Posterior cingulate gyrus (tissue), 11 donors: ENCODE measurements around the gene CCDC92.

Experiments used
- DNase-seq, 10 donors: peaks; one replicate each; pipeline versions ENCODE4 v3.0.0 to v3.0.0-alpha.2; 2020 to 2021; ENCODE audit warnings: mixed read lengths in 3 of 10
- intact Hi-C: fragments of 100-400 bp; cut with DNase I; formaldehyde crosslinking; loops from one replicate; pipeline ENCODE4 v1.15.1; 2023

The CCDC92 gene

GRCh38 chr12:124002654-124003053, 30.0 kb upstream of the CCDC92 start:
- intact Hi-C loops, result no loop called here
- DNase-seq, result no peak

GRCh38 chr12:124002021-124002644, 29.5 kb upstream of the CCDC92 start:
- intact Hi-C loops, result no loop called here
- no peak for DNase-seq

DNA sequence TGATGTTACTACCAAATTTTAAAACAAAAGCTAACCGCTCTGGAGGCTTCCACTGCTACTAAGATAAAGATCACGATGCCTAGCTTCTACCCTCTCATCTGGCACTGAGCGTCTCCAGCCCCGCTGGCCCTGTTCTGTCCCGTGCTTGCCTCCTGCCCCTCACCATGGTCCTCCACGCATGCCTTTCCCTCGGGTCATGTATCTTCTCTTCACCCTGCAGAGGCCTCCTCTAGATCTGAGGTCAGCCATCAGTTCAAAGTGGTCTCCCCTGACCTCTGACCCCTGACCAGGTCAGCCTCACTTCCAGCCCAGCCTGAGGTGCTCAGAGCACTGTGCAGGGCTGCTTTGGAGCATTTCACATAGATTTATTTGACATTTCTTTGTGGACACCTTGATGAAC, 28.7 kb upstream of the CCDC92 start:
- intact Hi-C loops, result no loop called here
- no peak for DNase-seq

GRCh38 chr12:124000111-124000510, 27.5 kb upstream of the CCDC92 start:
- no peak for DNase-seq
- intact Hi-C loops, result no loop called here

DNA sequence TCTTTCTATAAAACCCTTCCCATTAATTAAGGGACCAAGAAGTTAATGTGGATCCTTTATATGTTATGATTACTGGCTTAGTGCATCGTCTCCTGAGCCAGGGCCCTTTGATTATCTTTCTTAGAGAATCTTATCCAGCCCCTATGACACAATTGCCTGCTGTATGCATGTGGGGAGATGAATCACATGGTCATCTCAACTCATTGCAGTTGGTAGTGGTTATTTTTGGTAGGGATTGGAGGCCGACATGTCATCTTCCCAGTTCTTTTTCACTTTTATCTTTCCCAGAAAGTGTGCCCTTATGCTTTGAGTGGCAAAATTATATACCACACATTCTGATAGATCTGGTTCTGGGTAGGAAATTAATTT, 26.3 kb upstream of the CCDC92 start:
- intact Hi-C loops, result loop anchor here (5.0 kb wide), 1 partner anchor 33 kb away; no protein-coding TSS in a partner anchor
- DNase-seq, result no peak

DNA sequence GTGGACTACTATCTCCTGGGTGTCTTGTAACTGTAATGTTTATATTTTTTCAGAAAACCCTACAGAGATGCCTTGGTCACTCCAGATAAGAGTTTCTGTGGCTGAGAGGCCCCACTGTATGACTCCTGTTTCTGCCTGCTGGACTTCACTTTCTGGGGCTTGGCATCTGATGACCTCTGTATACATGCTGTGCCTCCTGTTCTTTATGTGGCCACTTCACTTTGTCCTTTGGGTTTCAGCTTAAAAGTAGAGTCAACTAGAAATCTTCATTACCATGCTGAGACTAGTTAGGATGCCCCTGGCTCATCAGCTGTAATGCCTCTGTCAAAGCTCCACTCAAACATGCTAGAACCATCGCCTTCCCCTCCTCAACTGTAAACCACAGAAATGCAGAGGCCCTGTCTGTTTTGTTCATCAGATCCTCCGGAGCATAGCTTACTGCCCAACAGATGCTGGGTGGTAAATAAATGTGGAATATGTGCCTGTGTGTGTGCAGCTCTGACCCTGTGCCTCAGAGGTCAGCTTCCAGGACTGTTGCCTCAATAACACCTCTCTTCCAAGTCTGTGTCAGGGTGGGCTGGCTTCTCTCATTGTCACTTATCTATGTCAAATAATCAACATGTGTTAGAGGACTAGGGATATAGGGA, 25.8 kb upstream of the CCDC92 start:
- intact Hi-C loops, result loop anchor here (5.0 kb wide), 1 partner anchor 34 kb away; no protein-coding TSS in a partner anchor
- no peak for DNase-seq

- intact Hi-C loops, result loop anchor here (5.0 kb wide), 1 partner anchor 34 kb away; no protein-coding TSS in a partner anchor
These were observed 25.3 kb upstream of the CCDC92 start for GRCh38 chr12:123997908-123998307.

GRCh38 chr12:123997033-123997822, 24.6 kb upstream of the CCDC92 start:
- no peak for DNase-seq
- intact Hi-C loops, result loop anchor here (5.0 kb wide), 1 partner anchor 35 kb away; no protein-coding TSS in a partner anchor

More at GRCh38 chr12:123997908-123998307, 25.3 kb upstream of the CCDC92 start:
- no peak for DNase-seq

DNA sequence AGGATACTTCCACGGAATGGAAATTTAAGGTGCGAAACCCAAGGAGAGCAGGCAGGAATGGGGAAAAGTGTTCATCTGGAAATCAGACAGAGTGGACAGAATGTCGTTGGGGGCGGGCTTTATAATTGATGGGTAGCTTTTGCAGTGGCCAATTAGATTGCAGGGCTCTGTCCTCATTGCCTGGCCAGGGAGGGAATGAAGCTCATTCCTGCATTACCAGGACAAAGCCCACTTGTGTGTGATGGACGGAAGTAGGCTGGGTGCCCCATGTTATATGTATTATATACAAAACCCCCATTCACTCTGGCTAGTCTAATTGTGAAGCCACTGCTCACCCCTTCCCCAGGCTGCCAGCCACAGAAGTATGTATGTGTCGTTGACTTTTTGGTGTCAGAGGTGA, 23.9 kb upstream of the CCDC92 start:
- intact Hi-C loops, result loop anchor here (5.0 kb wide), 1 partner anchor 36 kb away; no protein-coding TSS in a partner anchor
- peak in 7 of 10 donors; percentile 21 to 93 (median 56) for DNase-seq

DNA sequence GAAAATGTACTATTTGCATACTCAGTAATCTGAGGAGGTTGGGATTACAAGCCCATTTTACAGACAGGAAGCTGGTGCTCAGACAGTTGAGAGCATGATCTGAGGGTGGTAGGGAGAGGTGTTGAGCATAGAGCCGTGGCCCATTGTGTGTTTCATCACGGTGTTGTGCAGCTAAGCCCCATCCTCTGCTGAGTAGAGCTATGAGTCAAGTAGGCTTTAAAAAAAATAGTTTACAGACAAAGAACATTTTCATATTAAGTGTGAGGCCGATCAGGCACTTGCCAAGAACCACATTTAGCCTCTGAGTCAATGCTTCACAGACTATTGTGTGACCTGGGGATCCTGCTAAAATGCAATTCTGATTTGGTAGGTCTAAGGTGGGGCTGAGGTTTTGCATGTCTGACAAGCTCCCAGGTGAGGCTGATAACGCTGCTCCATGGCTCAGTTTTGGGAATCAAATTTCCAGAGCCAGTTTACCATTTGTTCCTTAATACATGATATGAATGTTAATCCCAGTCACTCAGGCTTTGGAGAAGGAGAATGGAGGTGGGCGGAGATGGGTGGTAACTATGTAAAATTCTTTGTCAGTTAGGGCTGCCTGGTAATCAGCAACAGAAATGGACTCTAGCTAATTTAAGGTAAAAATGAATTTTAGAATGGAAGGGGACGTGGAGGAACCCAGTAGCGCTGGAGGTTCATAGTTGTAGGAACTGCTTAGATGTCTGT, 22.6 kb upstream of the CCDC92 start:
- intact Hi-C loops, result loop anchor here (5.0 kb wide), 1 partner anchor 37 kb away; no protein-coding TSS in a partner anchor
- no peak for DNase-seq

DNA sequence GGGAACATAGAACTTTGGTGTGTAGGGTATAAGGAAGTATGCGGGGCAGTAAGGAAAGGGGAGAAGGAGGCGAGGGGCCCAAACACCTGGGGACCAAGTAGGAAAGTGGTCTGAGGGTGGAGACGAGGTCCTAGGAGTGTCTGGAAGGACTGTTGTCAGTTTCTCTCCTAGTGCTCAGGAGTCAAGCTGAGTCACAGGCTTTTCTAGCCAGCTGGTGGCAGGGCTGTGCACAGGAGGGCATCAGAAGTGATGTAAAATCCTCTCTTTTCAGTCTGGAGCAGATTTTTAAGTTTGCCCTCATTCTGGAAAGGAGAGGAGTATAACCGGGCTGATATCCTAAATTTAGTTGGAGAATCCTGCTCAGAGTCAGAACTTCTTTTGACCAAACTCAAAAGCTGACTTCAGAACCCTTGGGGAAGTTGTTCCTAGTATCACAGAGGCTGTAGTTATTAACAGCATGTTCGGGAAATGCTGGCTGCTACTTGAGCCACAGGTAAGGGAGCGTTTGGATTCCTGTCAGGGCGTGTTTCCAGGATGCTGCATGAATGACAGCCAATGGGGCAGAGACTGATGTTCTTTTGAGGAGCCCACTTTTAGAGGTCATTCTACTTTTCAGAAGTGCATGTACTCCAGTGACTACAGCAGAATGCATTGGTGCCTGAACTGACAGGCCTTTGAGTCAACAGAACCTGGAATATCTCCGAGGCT, 19.6 kb upstream of the CCDC92 start:
- DNase-seq, result no peak
- intact Hi-C loops, result no loop called here

- no peak for DNase-seq
- intact Hi-C loops, result no loop called here
These were observed 18.8 kb upstream of the CCDC92 start for GRCh38 chr12:123991372-123991951.

- DNase-seq, result no peak
- intact Hi-C loops, result no loop called here
These were observed 17.9 kb upstream of the CCDC92 start for GRCh38 chr12:123990511-123990910.

GRCh38 chr12:123989753-123990152, 17.1 kb upstream of the CCDC92 start:
- intact Hi-C loops, result no loop called here
- no peak for DNase-seq

GRCh38 chr12:123989168-123989567, 16.5 kb upstream of the CCDC92 start:
- DNase-seq, result no peak
- intact Hi-C loops, result no loop called here

- intact Hi-C loops, result no loop called here
- no peak for DNase-seq
These were observed 14.4 kb upstream of the CCDC92 start for GRCh38 chr12:123987022-123987421.

GRCh38 chr12:123986374-123986965, 13.8 kb upstream of the CCDC92 start:
- intact Hi-C loops, result no loop called here
- DNase-seq, result no peak

GRCh38 chr12:123984903-123985302, 12.3 kb upstream of the CCDC92 start:
- no peak for DNase-seq
- intact Hi-C loops, result loop anchor here (1.0 kb wide), 1 partner anchor 80 kb away; no protein-coding TSS in a partner anchor
